NT2/D1 (cell line): ENCODE data around the gene ACAP2.

Experiments
- YY1 ChIP-seq: IDR thresholded peaks from 2 replicates; pipeline ENCODE4 v1.6.1; 2011; ENCODE audit not compliant: insufficient read length, insufficient read depth
- ZNF274 ChIP-seq: IDR thresholded peaks from 2 replicates; pipeline ENCODE4 v1.6.1; 2011; ENCODE audit warnings: mild to moderate bottlenecking, low read depth, low read length

DNA sequence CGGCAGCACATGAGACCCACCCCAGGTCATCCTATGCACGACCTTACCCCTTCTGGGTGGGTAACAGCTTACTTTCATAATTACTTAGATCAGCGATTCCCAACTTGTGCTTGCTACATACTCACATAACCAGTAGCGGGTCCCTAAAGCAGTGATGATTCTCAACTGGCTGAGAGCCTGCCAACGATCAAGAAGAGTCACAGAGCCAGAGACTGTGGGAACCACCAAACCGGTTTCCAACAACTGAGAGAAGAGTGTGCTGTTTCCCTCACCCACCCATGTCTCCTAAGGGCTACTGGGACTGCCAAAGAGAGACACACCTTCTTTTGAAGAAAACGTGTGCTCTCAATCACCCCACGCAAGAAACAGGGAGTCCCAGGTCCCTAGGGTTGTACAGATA, 159.9 kb downstream of the ACAP2 start:
- no peak for TF ChIP-seq YY1
- no peak for TF ChIP-seq ZNF274
